H1 (cell line): ENCODE measurements around the gene ZNF652.

Experiments used
- HDAC6 ChIP-seq: IDR thresholded peaks from one replicate; pipeline ENCODE4 v1.7.1; 2012; ENCODE audit warnings: low read depth, mild to moderate bottlenecking, inconsistent platforms, low read length, moderate library complexity
- NRF1 ChIP-seq: IDR thresholded peaks from 2 replicates; pipeline ENCODE4 v1.6.1; 2011; ENCODE audit warnings: mild to moderate bottlenecking, low read depth, low read length, improper control_type of control experiment
- POLR2A ChIP-seq, 2 experiments: IDR thresholded peaks; 1 replicate in 1 of 2; 2 replicates in 1 of 2; pipeline ENCODE4 v1.6.1; 2011; ENCODE audit warnings: low read depth in 2 of 2, low read length in 2 of 2, mild to moderate bottlenecking in 2 of 2; ENCODE audit errors: control extremely low read depth in 1 of 2
- POLR2AphosphoS5 ChIP-seq: IDR thresholded peaks from 2 replicates; pipeline ENCODE4 v1.6.1; 2011; ENCODE audit warnings: low read depth, low read length
- RXRA ChIP-seq: IDR thresholded peaks from 2 replicates; pipeline ENCODE4 v1.6.1; 2011; ENCODE audit warnings: low read depth, mild to moderate bottlenecking, low read length, moderate library complexity; ENCODE audit not compliant: insufficient read depth
- TF ChIP-seq, protein P1 (sequence below), 3 experiments: IDR thresholded peaks; 1 replicate in 2 of 3; 2 replicates in 1 of 3; pipeline versions ENCODE4 v1.5.1 to v1.6.1; 2011; ENCODE audit warnings: low read length in 3 of 3, mild to moderate bottlenecking in 3 of 3, inconsistent platforms in 2 of 3, low read depth in 1 of 3, moderate library complexity in 1 of 3; ENCODE audit not compliant: insufficient read depth in 1 of 3; ENCODE audit errors: control extremely low read depth in 1 of 3

DNA sequence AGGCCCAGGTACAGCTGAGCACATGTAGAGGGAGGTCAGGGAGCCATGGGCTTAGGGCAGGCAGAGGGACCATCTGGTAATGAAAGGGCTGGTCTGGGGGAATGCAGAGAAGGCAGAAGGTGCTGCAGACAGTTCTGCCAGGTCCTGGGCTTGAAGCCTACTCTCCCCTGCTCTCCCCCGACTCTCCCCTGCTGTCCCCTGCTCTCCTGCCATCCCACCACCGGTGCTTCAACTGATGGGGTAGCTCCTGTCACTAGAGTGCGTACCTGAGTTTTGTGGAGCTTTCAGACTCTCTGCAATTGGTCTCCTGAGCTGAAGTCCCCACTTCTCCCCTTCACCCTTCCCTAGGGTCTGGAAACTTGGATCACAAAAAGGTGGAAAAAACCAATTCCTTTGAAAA, 94.1 kb downstream of the ZNF652 start:
- no peak for TF ChIP-seq RXRA
- TF ChIP-seq, protein P1, sequence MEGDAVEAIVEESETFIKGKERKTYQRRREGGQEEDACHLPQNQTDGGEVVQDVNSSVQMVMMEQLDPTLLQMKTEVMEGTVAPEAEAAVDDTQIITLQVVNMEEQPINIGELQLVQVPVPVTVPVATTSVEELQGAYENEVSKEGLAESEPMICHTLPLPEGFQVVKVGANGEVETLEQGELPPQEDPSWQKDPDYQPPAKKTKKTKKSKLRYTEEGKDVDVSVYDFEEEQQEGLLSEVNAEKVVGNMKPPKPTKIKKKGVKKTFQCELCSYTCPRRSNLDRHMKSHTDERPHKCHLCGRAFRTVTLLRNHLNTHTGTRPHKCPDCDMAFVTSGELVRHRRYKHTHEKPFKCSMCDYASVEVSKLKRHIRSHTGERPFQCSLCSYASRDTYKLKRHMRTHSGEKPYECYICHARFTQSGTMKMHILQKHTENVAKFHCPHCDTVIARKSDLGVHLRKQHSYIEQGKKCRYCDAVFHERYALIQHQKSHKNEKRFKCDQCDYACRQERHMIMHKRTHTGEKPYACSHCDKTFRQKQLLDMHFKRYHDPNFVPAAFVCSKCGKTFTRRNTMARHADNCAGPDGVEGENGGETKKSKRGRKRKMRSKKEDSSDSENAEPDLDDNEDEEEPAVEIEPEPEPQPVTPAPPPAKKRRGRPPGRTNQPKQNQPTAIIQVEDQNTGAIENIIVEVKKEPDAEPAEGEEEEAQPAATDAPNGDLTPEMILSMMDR (IDR thresholded peaks at IDR 0.05; ENCODE audit: control extremely low read depth in 1 of 3, insufficient read depth in 1 of 3, low read depth in 1 of 3, low read length in 3 of 3): no peak
- TF ChIP-seq POLR2AphosphoS5: no peak
- no peak for TF ChIP-seq POLR2A (IDR thresholded peaks at IDR 0.05; ENCODE audit: control extremely low read depth in 1 of 2, low read depth in 2 of 2, low read length in 2 of 2)
- TF ChIP-seq HDAC6: no peak
- no peak for TF ChIP-seq NRF1
